Vagina (tissue), 2 donors: Measurements from ENCODE around the gene CCDC12. TPM values are rescaled to one million over a fixed set of nuclear protein-coding genes. Genes with fewer than 3 reads are reported as not detected.

Source experiments
- DNase-seq, 2 donors: peaks; one replicate each; pipeline ENCODE4 v3.0.0-alpha.2; 2017; ENCODE audit errors: extremely low spot score in 2 of 2
- H3K27ac ChIP-seq: fragments of 200-600 bp; sonication (generic); one replicate; pipeline ENCODE4 v1.5.1; 2019
- H3K27me3 ChIP-seq: fragments of 200-600 bp; sonication (generic); one replicate; pipeline ENCODE4 v1.5.1; 2019
- H3K36me3 ChIP-seq, 2 donors: fragments of 200-600 bp; sonication (generic); one replicate each; pipeline ENCODE4 v1.5.1; 2017 to 2019
- H3K4me1 ChIP-seq: fragments of 200-600 bp; sonication (generic); one replicate; pipeline ENCODE4 v1.5.1; 2019
- H3K4me3 ChIP-seq, 2 donors: fragments of 200-600 bp; sonication (generic); 1 replicate in 1 of 2; 2 replicates in 1 of 2; pipeline ENCODE4 v1.5.1; 2016 to 2019
- H3K9me3 ChIP-seq: fragments of 200-600 bp; sonication (generic); one replicate; pipeline ENCODE4 v1.5.1; 2019
- CTCF ChIP-seq, 3 experiments: fragments of 450-650 bp in 2 of 3; fragments of 200-600 bp in 1 of 3; sonication (generic) in 1 of 3; IDR thresholded peaks; one replicate each; pipeline ENCODE4 v1.5.1; 2017 to 2019; ENCODE audit warnings: antibody characterized with exemption in 3 of 3, mild to moderate bottlenecking in 2 of 3, moderate library complexity in 2 of 3
- POLR2A ChIP-seq, 2 donors: fragments of 450-650 bp; IDR thresholded peaks; one replicate each; pipeline ENCODE4 v1.6.1; 2017; ENCODE audit warnings: antibody characterized with exemption in 2 of 2, mild to moderate bottlenecking in 2 of 2, moderate library complexity in 2 of 2
- POLR2AphosphoS5 ChIP-seq, 2 donors: sonication (generic); formaldehyde crosslinking; IDR thresholded peaks; one replicate each; pipeline ENCODE4 v1.9.0; 2017; ENCODE audit warnings: antibody characterized with exemption in 2 of 2, mild to moderate bottlenecking in 2 of 2, low read depth in 1 of 2; ENCODE audit not compliant: insufficient read depth in 1 of 2
- intact Hi-C: fragments of 100-400 bp; cut with DNase I; formaldehyde crosslinking; loops from one replicate; pipeline ENCODE4 v1.15.1; 2023
- total RNA-seq: library from RNA; depleted of rRNA; stranded (reverse); fragments of >200 nt; gene quantifications from one replicate; pipeline ENCODE4 v1.2.3, GENCODE V29; 2016

The CCDC12 gene
- total RNA-seq, 1 donor from 2014 or later: 55.5 TPM

DNA sequence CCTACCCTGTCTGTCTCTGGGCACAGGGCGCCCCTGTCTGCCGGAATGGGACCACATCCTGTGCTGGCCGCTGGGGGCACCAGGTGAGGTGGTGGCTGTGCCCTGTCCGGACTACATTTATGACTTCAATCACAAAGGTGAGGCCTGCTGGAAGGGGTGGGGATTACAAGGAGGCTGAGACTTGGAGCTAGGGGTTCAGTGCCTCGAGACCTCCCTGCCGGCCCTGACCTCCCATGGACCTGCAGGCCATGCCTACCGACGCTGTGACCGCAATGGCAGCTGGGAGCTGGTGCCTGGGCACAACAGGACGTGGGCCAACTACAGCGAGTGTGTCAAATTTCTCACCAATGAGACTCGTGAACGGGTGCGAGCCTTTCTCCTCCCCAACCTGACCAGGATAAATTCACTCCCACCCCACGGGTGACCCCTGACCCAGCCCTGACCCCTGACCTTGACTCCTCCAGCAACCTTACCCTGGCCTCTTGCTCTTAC is 78.7 kb downstream of the CCDC12 start:
- H3K36me3 ChIP-seq: no peaks in the 10 kb centered on the region
- no peaks in the 10 kb centered on the region for H3K9me3 ChIP-seq
- no peak overlapping the region for H3K4me3 ChIP-seq
- no peak for DNase-seq
- intact Hi-C loops: loop anchor here (5.0 kb wide), 1 partner anchor 191 kb away; no protein-coding TSS in a partner anchor
- H3K27me3 ChIP-seq: no peaks in the 10 kb centered on the region
- H3K4me1 ChIP-seq: peaks cover 33% of the 10 kb centered on the region
- H3K27ac ChIP-seq: no peak overlapping the region
- TF ChIP-seq POLR2AphosphoS5 (IDR thresholded peaks at IDR 0.05; ENCODE audit: insufficient read depth in 1 of 2, low read depth in 1 of 2): no peak
- no peak for TF ChIP-seq CTCF (IDR thresholded peaks at IDR 0.05)
- no peak for TF ChIP-seq POLR2A (IDR thresholded peaks at IDR 0.05)

GRCh38 chr3:46897031-46897430 is 79.5 kb downstream of the CCDC12 start:
- no peaks in the 10 kb centered on the region for H3K27me3 ChIP-seq
- no peak overlapping the region for H3K27ac ChIP-seq
- peaks cover 42% of the 10 kb centered on the region for H3K4me1 ChIP-seq
- no peak overlapping the region for H3K4me3 ChIP-seq
- DNase-seq: no peak
- no peaks in the 10 kb centered on the region for H3K36me3 ChIP-seq
- no peak for TF ChIP-seq CTCF (IDR thresholded peaks at IDR 0.05)
- no peak for TF ChIP-seq POLR2A (IDR thresholded peaks at IDR 0.05)
- TF ChIP-seq POLR2AphosphoS5 (IDR thresholded peaks at IDR 0.05; ENCODE audit: insufficient read depth in 1 of 2, low read depth in 1 of 2): no peak
- intact Hi-C loops: loop anchor here (5.0 kb wide), 1 partner anchor 190 kb away; no protein-coding TSS in a partner anchor
- H3K9me3 ChIP-seq: no peaks in the 10 kb centered on the region

DNA sequence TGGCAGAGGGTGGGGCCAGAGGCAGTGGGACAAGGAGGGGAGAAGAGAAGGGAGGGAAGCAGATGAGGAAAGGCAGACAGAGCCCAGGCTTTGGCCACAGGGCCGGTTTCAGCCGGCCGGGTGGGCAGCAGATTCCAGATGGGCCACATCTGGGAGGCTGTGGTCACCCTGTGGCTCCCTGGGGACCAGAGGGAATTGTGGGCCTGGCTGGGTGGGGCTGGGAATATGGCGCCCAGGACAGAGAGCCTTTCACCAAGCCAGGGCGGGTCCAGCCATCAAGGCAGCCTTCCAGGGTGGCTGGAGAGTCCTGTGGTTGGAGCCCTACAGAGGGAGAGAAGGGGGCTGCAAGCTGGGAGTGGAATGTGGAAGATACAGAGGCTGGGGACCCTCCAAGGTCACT is 80.2 kb downstream of the CCDC12 start:
- Histone ChIP-seq H3K9me3 (no peaks in the 10 kb centered on the region), H3K27me3 (no peaks in the 10 kb centered on the region), H3K36me3 (no peaks in the 10 kb centered on the region), H3K27ac (no peak overlapping the region), H3K4me3 (no peak overlapping the region), H3K4me1 (peaks cover 48% of the 10 kb centered on the region)
- intact Hi-C loops: loop anchor here (5.0 kb wide), 1 partner anchor 189 kb away; no protein-coding TSS in a partner anchor
- TF ChIP-seq POLR2AphosphoS5 (IDR thresholded peaks at IDR 0.05; ENCODE audit: insufficient read depth in 1 of 2, low read depth in 1 of 2) (peak in 1 of 2 donors; percentile 9), POLR2A (IDR thresholded peaks at IDR 0.05) (no peak)
- no peak for DNase-seq

DNA sequence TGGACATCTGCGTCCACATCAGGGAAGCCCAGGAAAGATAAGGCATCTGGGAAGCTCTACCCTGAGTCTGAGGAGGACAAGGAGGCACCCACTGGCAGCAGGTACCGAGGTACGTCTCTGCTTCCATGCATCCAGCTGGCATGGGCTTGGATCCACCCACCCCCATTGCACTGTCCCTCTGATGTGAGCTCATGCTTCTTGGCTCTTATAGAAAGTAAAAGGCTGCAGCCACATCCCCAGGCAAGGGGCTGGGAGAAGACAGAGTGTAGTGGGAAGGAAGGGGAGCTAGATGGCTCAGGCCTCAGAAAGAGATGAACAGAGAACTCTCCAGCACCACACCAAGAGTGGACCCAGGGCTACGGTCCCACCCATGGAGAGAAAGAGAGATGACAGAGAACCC is 80.8 kb downstream of the CCDC12 start:
- DNase-seq: no peak
- Histone ChIP-seq H3K36me3 (no peaks in the 10 kb centered on the region), H3K4me1 (peaks cover 49% of the 10 kb centered on the region), H3K4me3 (no peak overlapping the region), H3K27me3 (no peaks in the 10 kb centered on the region), H3K9me3 (no peaks in the 10 kb centered on the region), H3K27ac (no peak overlapping the region)
- no peak for TF ChIP-seq POLR2AphosphoS5 (IDR thresholded peaks at IDR 0.05; ENCODE audit: insufficient read depth in 1 of 2, low read depth in 1 of 2)
- TF ChIP-seq POLR2A (IDR thresholded peaks at IDR 0.05): no peak
- TF ChIP-seq CTCF (IDR thresholded peaks at IDR 0.05): no peak
- intact Hi-C loops: loop anchor here (5.0 kb wide), 1 partner anchor 188 kb away; no protein-coding TSS in a partner anchor

- H3K4me3 ChIP-seq: no peak overlapping the region
- H3K27ac ChIP-seq: no peak overlapping the region
- intact Hi-C loops: loop anchor here (5.0 kb wide), 1 partner anchor 188 kb away; no protein-coding TSS in a partner anchor
- no peaks in the 10 kb centered on the region for H3K27me3 ChIP-seq
- no peak for DNase-seq
- TF ChIP-seq POLR2AphosphoS5 (IDR thresholded peaks at IDR 0.05; ENCODE audit: insufficient read depth in 1 of 2, low read depth in 1 of 2) (peak in 1 of 2 donors; percentile 14), CTCF (IDR thresholded peaks at IDR 0.05) (peak; percentile 82 to 92 (median 84)), POLR2A (IDR thresholded peaks at IDR 0.05) (no peak)
- no peaks in the 10 kb centered on the region for H3K9me3 ChIP-seq
- H3K36me3 ChIP-seq: no peaks in the 10 kb centered on the region
- H3K4me1 ChIP-seq: peaks cover 49% of the 10 kb centered on the region
Observed at GRCh38 chr3:46895204-46895660, 81.3 kb downstream of the CCDC12 start.
